ENCODE measurements around the gene ZNF202. TPM values are rescaled to one million over a fixed set of nuclear protein-coding genes. Genes with fewer than 3 reads are reported as not detected.

The ZNF202 gene
- total RNA-seq, 4 donors from 2014 or later, result 3.6 to 10.4 (median 6.4) TPM

DNA sequence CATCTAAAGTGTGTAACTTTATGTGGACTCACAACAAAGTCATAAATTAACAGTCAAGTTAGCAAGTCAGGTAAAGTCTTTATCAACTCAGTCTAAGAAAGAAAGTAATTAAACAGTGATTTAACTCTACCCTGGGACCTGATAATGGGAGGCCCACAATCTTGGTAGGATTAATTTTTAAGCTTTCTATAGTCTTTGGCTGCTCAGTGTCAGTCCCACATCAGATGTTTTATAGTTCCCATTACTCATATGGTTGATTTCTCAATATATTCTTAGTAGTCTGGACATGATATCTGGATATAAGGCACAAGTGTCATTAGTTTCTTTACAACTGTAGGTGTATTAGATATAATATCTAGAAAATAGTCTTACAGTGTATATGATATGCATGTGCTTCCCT, 48.5 kb downstream of the ZNF202 start:
- Histone ChIP-seq H3K4me3 (no peak overlapping the region), H3K9me3 (no peaks in the 10 kb centered on the region), H3K27me3 (peaks cover 26% of the 10 kb centered on the region), H3K4me1 (no peaks in the 10 kb centered on the region), H3K27ac (no peak overlapping the region), H3K36me3 (no peaks in the 10 kb centered on the region)
- no peak for ATAC-seq
- no peak for TF ChIP-seq POLR2A (IDR thresholded peaks at IDR 0.05)
- TF ChIP-seq EP300 (IDR thresholded peaks at IDR 0.05), result no peak
- TF ChIP-seq POLR2AphosphoS5 (IDR thresholded peaks at IDR 0.05), result no peak
- TF ChIP-seq, protein P1, sequence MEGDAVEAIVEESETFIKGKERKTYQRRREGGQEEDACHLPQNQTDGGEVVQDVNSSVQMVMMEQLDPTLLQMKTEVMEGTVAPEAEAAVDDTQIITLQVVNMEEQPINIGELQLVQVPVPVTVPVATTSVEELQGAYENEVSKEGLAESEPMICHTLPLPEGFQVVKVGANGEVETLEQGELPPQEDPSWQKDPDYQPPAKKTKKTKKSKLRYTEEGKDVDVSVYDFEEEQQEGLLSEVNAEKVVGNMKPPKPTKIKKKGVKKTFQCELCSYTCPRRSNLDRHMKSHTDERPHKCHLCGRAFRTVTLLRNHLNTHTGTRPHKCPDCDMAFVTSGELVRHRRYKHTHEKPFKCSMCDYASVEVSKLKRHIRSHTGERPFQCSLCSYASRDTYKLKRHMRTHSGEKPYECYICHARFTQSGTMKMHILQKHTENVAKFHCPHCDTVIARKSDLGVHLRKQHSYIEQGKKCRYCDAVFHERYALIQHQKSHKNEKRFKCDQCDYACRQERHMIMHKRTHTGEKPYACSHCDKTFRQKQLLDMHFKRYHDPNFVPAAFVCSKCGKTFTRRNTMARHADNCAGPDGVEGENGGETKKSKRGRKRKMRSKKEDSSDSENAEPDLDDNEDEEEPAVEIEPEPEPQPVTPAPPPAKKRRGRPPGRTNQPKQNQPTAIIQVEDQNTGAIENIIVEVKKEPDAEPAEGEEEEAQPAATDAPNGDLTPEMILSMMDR (IDR thresholded peaks at IDR 0.05), result no peak

DNA sequence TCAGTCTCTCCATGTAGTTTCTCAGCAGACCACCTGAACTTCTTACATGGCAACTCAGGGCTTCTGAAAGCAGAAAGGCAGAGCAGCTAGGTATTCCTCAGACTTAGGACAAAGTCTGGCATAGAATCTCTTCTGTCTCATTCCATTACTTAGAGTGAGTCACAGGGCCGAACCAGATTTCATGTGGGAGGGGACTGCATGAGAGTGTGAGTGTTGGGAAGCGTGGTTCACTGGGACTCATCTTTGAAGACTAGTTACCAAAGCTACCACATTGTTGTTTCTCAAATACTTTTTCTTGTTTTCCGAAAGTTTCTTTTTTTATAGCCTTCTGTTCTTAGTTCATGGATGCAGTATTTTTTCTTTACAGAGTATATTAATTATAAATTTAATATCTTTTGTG, 51.0 kb downstream of the ZNF202 start:
- TF ChIP-seq, protein P1 (IDR thresholded peaks at IDR 0.05), result no peak
- TF ChIP-seq EP300 (IDR thresholded peaks at IDR 0.05), result no peak
- no peak for TF ChIP-seq POLR2A (IDR thresholded peaks at IDR 0.05)
- no peak for TF ChIP-seq POLR2AphosphoS5 (IDR thresholded peaks at IDR 0.05)
- peaks cover 26% of the 10 kb centered on the region for H3K27me3 ChIP-seq
- H3K4me1 ChIP-seq, result no peaks in the 10 kb centered on the region
- no peaks in the 10 kb centered on the region for H3K36me3 ChIP-seq
- WGBS, 2 donors (ENCODE audit: low coverage in 1 of 2), result 49 to 59% methylated on average over 2 to 3 of the region's 3 CpGs
- no peak overlapping the region for H3K4me3 ChIP-seq
- no peak for ATAC-seq
- H3K9me3 ChIP-seq, result no peaks in the 10 kb centered on the region
- H3K27ac ChIP-seq, result no peak overlapping the region

DNA sequence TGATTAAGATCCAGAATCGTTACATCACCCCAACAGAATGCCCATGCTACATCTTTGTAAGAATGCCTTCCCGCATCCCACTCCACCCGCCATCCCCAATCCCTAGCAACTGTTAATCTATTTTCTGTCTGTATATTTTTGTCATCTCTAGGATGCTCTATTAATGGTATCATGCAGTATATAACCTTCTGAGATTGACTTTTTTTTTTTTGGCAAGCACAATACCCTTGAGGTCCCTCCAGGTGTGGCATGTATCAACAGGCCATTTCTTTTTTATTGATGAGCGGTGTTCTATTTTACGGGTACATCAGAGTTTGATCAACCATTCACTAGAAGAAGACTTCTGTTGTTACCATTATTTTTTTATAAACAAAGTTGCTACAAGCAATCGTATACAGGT, 56.9 kb downstream of the ZNF202 start:
- Histone ChIP-seq H3K27ac (no peak overlapping the region), H3K27me3 (peaks cover 2% of the 10 kb centered on the region), H3K4me3 (no peak overlapping the region), H3K4me1 (no peaks in the 10 kb centered on the region), H3K9me3 (peaks cover 0 to 2% (median 0%) of the 10 kb centered on the region in 3 donors), H3K36me3 (no peaks in the 10 kb centered on the region)
- TF ChIP-seq POLR2A (IDR thresholded peaks at IDR 0.05), result no peak
- no peak for TF ChIP-seq EP300 (IDR thresholded peaks at IDR 0.05)
- ATAC-seq, result no peak
- 88 to 94% methylated on average over 6 of the region's 6 CpGs for WGBS, 2 donors (ENCODE audit: low coverage in 1 of 2)

DNA sequence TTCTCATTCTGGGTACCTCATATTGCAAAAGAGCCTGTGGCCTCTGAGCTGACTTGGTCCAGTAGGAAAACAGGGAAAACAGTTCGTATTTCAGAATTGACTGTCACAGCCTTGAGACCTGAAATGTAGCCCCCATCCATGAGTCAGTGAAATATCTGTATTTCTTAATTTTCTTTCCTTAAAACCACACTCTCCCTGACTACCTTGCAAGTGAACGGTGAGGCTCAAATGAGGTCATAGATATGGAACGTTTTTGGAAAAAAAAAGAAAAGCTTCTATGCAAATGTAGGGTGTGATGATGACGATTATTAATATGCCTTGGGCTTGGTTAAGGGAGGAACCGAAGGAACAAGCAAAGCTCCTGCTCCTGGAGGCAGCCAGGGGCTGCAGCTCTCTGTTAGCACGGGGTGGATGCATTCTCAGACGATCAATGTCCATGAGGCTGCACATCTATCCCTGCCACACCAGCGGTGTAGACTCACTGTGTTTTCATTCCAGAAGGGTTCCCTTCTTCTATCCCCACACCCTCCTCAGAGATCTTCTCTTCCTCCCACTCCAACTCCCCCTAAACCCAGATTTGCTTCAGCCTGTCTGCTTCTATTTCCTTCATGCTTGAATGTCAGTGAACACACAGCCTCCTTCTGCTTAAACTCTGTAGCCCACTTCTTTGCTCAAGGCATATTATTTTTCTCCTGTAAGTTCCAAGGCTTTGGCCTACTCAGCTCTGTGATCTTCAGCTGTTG, 57.9 kb downstream of the ZNF202 start:
- no peak for ATAC-seq
- Histone ChIP-seq H3K4me1 (no peaks in the 10 kb centered on the region), H3K27ac (no peak overlapping the region), H3K9me3 (peaks cover 0 to 12% (median 0%) of the 10 kb centered on the region in 3 donors), H3K36me3 (no peaks in the 10 kb centered on the region), H3K27me3 (no peaks in the 10 kb centered on the region), H3K4me3 (no peak overlapping the region)
- 47 to 66% methylated on average over 6 to 8 of the region's 8 CpGs for WGBS, 2 donors (ENCODE audit: low coverage in 1 of 2)
- TF ChIP-seq POLR2A (IDR thresholded peaks at IDR 0.05) (no peak), EP300 (IDR thresholded peaks at IDR 0.05) (no peak), POLR2AphosphoS5 (IDR thresholded peaks at IDR 0.05) (no peak)
- TF ChIP-seq, protein P1 (IDR thresholded peaks at IDR 0.05), result no peak

DNA sequence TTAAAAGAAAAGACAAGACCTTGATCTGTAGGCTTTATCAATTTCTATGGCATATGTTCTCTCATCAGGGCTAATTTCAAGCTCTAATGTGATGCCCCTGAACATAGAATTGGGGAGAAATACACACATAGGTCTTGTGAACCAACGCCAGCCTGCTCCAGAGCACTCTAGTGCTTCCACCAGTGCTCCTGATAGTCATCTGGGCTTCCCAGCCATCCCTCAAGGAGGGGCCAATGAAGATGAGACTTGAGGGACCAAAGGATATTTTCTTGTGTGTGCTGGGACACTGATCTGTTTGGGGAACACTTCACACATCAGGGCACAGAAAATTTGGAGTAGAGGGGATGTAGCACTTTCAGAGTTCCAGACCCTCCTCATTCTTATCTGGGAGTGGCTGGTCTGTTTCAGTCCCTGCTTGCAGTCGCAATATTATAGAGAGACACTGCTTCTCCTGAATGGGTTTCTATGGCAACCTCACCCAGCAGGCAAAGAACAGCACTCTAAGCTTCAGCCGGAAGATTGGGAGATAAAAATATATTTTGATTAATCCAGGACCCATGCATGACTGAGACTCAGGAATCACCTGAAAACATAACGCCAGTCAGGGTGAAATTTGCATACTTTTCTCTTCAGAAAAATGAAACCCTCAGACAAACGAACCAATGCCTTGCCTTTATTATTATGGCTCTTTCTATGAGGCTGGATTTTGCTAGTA, 58.6 kb downstream of the ZNF202 start:
- ATAC-seq, result no peak
- WGBS, 2 donors (ENCODE audit: low coverage in 1 of 2), result 36 to 55% methylated on average over 4 to 5 of the region's 5 CpGs
- no peaks in the 10 kb centered on the region for H3K4me1 ChIP-seq
- no peak overlapping the region for H3K4me3 ChIP-seq
- peaks cover 0 to 13% (median 0%) of the 10 kb centered on the region in 3 donors for H3K9me3 ChIP-seq
- TF ChIP-seq POLR2AphosphoS5 (IDR thresholded peaks at IDR 0.05), result no peak
- TF ChIP-seq EP300 (IDR thresholded peaks at IDR 0.05), result no peak
- no peak for TF ChIP-seq POLR2A (IDR thresholded peaks at IDR 0.05)
- TF ChIP-seq, protein P1 (IDR thresholded peaks at IDR 0.05), result no peak
- H3K36me3 ChIP-seq, result no peaks in the 10 kb centered on the region
- H3K27ac ChIP-seq, result no peak overlapping the region
- no peaks in the 10 kb centered on the region for H3K27me3 ChIP-seq

All from gastroesophageal sphincter (tissue), 4 donors.